ENCODE results near the gene SLC66A2.

- TF ChIP-seq POLR2A (IDR thresholded peaks at IDR 0.05) (no peak), CTCF (IDR thresholded peaks at IDR 0.05) (no peak)
These were observed 12.4 kb downstream of the SLC66A2 start for GRCh38 chr18:79939096-79939495.

All from testis (tissue), 2 donors.